ENCODE data around the gene UBE2J2.

GRCh38 chr1:1320666-1321448 is 47.2 kb upstream of the UBE2J2 start:
- TF ChIP-seq POLR2AphosphoS5 (IDR thresholded peaks at IDR 0.05) (no peak), CTCF (IDR thresholded peaks at IDR 0.05) (no peak), POLR2A (IDR thresholded peaks at IDR 0.05) (no peak), EP300 (IDR thresholded peaks at IDR 0.05) (no peak)

Data from suprapubic skin (tissue), 4 donors.